Panc1 (cell line): ENCODE results near the gene FARS2. TPM values are rescaled to one million over a fixed set of nuclear protein-coding genes. Genes with fewer than 3 reads are reported as not detected.

Source experiments
- ATAC-seq: fragments of 200-7000 bp; cut with Tn5 transposase; 2 replicates; pipeline ENCODE4 v1.9.1; 2020; ENCODE audit warnings: mild to moderate bottlenecking, moderate library complexity
- BruUV-seq: library from RNA; stranded (reverse); fragments of 400-500 nt; replicated peaks from 2 replicates; lab custom pipeline; 2021; lab: Mats Ljungman, UMichigan
- CTCF ChIA-PET: fragments of 300-600 bp; sonication (Branson Sonifier 250); formaldehyde crosslinking; loops from one replicate; lab custom pipeline; 2022; ENCODE audit warnings: antibody characterized with exemption; lab: Charles Lee
- POLR2A ChIA-PET: fragments of 300-600 bp; sonication (Branson Sonifier 250); formaldehyde crosslinking; loops from one replicate; lab custom pipeline; 2022; ENCODE audit warnings: antibody characterized with exemption; lab: Charles Lee
- DNase-seq: peaks from one replicate; pipeline ENCODE4 v3.0.0-alpha.2; 2010; ENCODE audit warnings: low read depth, low spot score
- H3K27ac ChIP-seq: 2 replicates; pipeline ENCODE4 v1.5.1; 2011; ENCODE audit warnings: mild to moderate bottlenecking, low read length, inconsistent platforms
- H3K27me3 ChIP-seq: fragments of 200-500 bp; sonication (Bioruptor generic); 2 replicates; pipeline ENCODE4 v1.6.0; 2014; ENCODE audit warnings: low read length, inconsistent platforms; ENCODE audit not compliant: control insufficient read depth, insufficient read depth
- H3K36me3 ChIP-seq: fragments of 200-500 bp; sonication (Bioruptor generic); 2 replicates; pipeline ENCODE4 v1.5.1; 2014; ENCODE audit warnings: inconsistent platforms, mild to moderate bottlenecking, low read length, moderate library complexity; ENCODE audit not compliant: control insufficient read depth, insufficient read depth
- H3K4me1 ChIP-seq: 2 replicates; pipeline ENCODE4 v1.5.1; 2011; ENCODE audit warnings: inconsistent platforms, mild to moderate bottlenecking, low read length, moderate library complexity; ENCODE audit not compliant: control insufficient read depth, insufficient read depth
- H3K4me3 ChIP-seq, 2 experiments: 2 replicates each; pipeline ENCODE4 v1.5.1; 2011 to 2012; ENCODE audit warnings: low read depth in 2 of 2, low read length in 2 of 2, mild to moderate bottlenecking in 2 of 2, inconsistent platforms in 1 of 2, moderate library complexity in 1 of 2
- H3K9me3 ChIP-seq: fragments of 200-500 bp; sonication (Bioruptor generic); 2 replicates; pipeline ENCODE4 v1.5.1; 2014; ENCODE audit warnings: low read depth, mild to moderate bottlenecking, inconsistent platforms, low read length, moderate library complexity; ENCODE audit not compliant: control insufficient read depth, insufficient read depth
- CTCF ChIP-seq: fragments of 450-650 bp; IDR thresholded peaks from 2 replicates; pipeline ENCODE4 v1.5.1; 2017; ENCODE audit warnings: mild to moderate bottlenecking
- POLR2AphosphoS5 ChIP-seq: IDR thresholded peaks from 2 replicates; pipeline ENCODE4 v1.6.1; 2012; ENCODE audit warnings: mild to moderate bottlenecking, low read depth, low read length, moderate library complexity
- REST ChIP-seq, 2 experiments: IDR thresholded peaks; 2 replicates each; pipeline ENCODE4 v1.6.1; 2011 to 2012; ENCODE audit warnings: low read depth in 2 of 2, control low read depth in 1 of 2, low read length in 1 of 2, mild to moderate bottlenecking in 1 of 2, moderate library complexity in 1 of 2; ENCODE audit not compliant: insufficient read depth in 1 of 2
- SIN3A ChIP-seq: IDR thresholded peaks from 2 replicates; pipeline ENCODE4 v1.6.1; 2012; ENCODE audit warnings: low read depth, mild to moderate bottlenecking, low read length, moderate library complexity, borderline replicate concordance; ENCODE audit not compliant: insufficient read depth
- TCF7L2 ChIP-seq: IDR thresholded peaks from 2 replicates; pipeline ENCODE4 v1.6.1; 2011; ENCODE audit warnings: mild to moderate bottlenecking, low read depth, low read length, inconsistent platforms
- in situ Hi-C: cut with HindIII; loops from 2 replicates; pipeline ENCODE4 v1.10.0; 2016; ENCODE audit warnings: low sequenced_read_pairs, low pct_unique_long_range_greater_than_20kb
- intact Hi-C: fragments of 100-400 bp; cut with micrococcal nuclease; formaldehyde crosslinking; loops from one replicate; pipeline ENCODE4 v1.10.0; 2022; ENCODE audit not compliant: unreplicated experiment
- total RNA-seq: library from RNA; stranded (reverse); gene quantifications from one replicate; pipeline ENCODE4 v1.2.1, GENCODE V29; 2021; ENCODE audit not compliant: unreplicated experiment

FARS2 gene
- total RNA-seq, 1 experiment from 2014 or later: 12.8 TPM

- POLR2A ChIA-PET: interaction anchor here (0.8 kb wide), 1 partner anchor 80 kb away, joined by 4 read pairs; no protein-coding TSS in a partner anchor
- in situ Hi-C loops: no loop called here
- intact Hi-C loops: no loop called here
- Histone ChIP-seq H3K36me3 (no peaks in the 10 kb centered on the region), H3K4me3 (no peak overlapping the region), H3K27ac (no peak overlapping the region), H3K27me3 (no peaks in the 10 kb centered on the region), H3K9me3 (no peaks in the 10 kb centered on the region), H3K4me1 (no peaks in the 10 kb centered on the region)
- no peak for ATAC-seq
- peak; percentile 5 for DNase-seq
- no TSS peak for BruUV-seq
- CTCF ChIA-PET: interaction anchor here (0.6 to 0.7 kb wide), 2 partner anchors 9 to 365 kb away, joined by 3 to 5 read pairs; no protein-coding TSS in a partner anchor
- TF ChIP-seq REST (IDR thresholded peaks at IDR 0.05; ENCODE audit: insufficient read depth in 1 of 2, low read depth in 2 of 2, low read length in 1 of 2): peak; percentile 54 to 77; a peak in 2 of 4 replicates
- TF ChIP-seq CTCF: peak; percentile 69
- no peak for TF ChIP-seq POLR2AphosphoS5
- no peak for TF ChIP-seq SIN3A
- no peak for TF ChIP-seq TCF7L2
Measured at GRCh38 chr6:5422321-5422915, 161.1 kb downstream of the FARS2 start.

GRCh38 chr6:5423251-5423650, 161.9 kb downstream of the FARS2 start:
- ATAC-seq (no peak), DNase-seq (no peak)
- no peaks in the 10 kb centered on the region for H3K4me1 ChIP-seq
- intact Hi-C loops: no loop called here
- no peaks in the 10 kb centered on the region for H3K36me3 ChIP-seq
- POLR2A ChIA-PET: no interaction called here
- BruUV-seq: no TSS peak
- no peak for TF ChIP-seq REST (IDR thresholded peaks at IDR 0.05; ENCODE audit: insufficient read depth in 1 of 2, low read depth in 2 of 2, low read length in 1 of 2)
- TF ChIP-seq TCF7L2: no peak
- no peak for TF ChIP-seq CTCF
- no peak for TF ChIP-seq POLR2AphosphoS5
- no peak for TF ChIP-seq SIN3A
- CTCF ChIA-PET: interaction anchor here (0.7 kb wide), 1 partner anchor 366 kb away, joined by 3 read pairs; no protein-coding TSS in a partner anchor
- H3K4me3 ChIP-seq: no peak overlapping the region
- H3K27me3 ChIP-seq: no peaks in the 10 kb centered on the region
- H3K9me3 ChIP-seq: no peaks in the 10 kb centered on the region
- no peak overlapping the region for H3K27ac ChIP-seq
- in situ Hi-C loops: no loop called here
